GM19043 (cell line): ENCODE results near the gene MBNL2.

Experiments
- ATAC-seq: cut with Tn5 transposase; IDR thresholded peaks from one replicate; pipeline ENCODE4 v1.9.1; 2021; ENCODE audit warnings: low read depth; ENCODE audit not compliant: unreplicated experiment

MBNL2 gene

GRCh38 chr13:97319113-97319720 lies 97.1 kb downstream of the MBNL2 start:
- ATAC-seq: no peak

GRCh38 chr13:97321101-97321500 lies 99.0 kb downstream of the MBNL2 start:
- ATAC-seq: no peak

- ATAC-seq: no peak
Measured at GRCh38 chr13:97321616-97322321, 99.6 kb downstream of the MBNL2 start.

GRCh38 chr13:97322740-97323342 lies 100.7 kb downstream of the MBNL2 start:
- ATAC-seq: no peak

- ATAC-seq: no peak
Measured at GRCh38 chr13:97324115-97324514, 102.0 kb downstream of the MBNL2 start.

GRCh38 chr13:97325738-97326137 lies 103.6 kb downstream of the MBNL2 start:
- no peak for ATAC-seq

GRCh38 chr13:97327086-97327485 lies 105.0 kb downstream of the MBNL2 start:
- no peak for ATAC-seq

- ATAC-seq: no peak
Measured at GRCh38 chr13:97327506-97328221, 105.5 kb downstream of the MBNL2 start.

GRCh38 chr13:97328222-97328790 lies 106.2 kb downstream of the MBNL2 start:
- no peak for ATAC-seq

- ATAC-seq: no peak
Measured at GRCh38 chr13:97329331-97329730, 107.2 kb downstream of the MBNL2 start.

- no peak for ATAC-seq
Measured at GRCh38 chr13:97330448-97330847, 108.3 kb downstream of the MBNL2 start.

- no peak for ATAC-seq
Measured at GRCh38 chr13:97332742-97333141, 110.6 kb downstream of the MBNL2 start.

- no peak for ATAC-seq
Measured at GRCh38 chr13:97333983-97334382, 111.8 kb downstream of the MBNL2 start.

GRCh38 chr13:97334690-97335089 lies 112.6 kb downstream of the MBNL2 start:
- no peak for ATAC-seq

GRCh38 chr13:97335488-97336134 lies 113.5 kb downstream of the MBNL2 start:
- ATAC-seq: no peak

GRCh38 chr13:97337985-97338499 lies 115.9 kb downstream of the MBNL2 start:
- no peak for ATAC-seq

- no peak for ATAC-seq
Measured at GRCh38 chr13:97338571-97338970, 116.4 kb downstream of the MBNL2 start.

- ATAC-seq: no peak
Measured at GRCh38 chr13:97339019-97339987, 117.2 kb downstream of the MBNL2 start.
